Activated CD4-positive, alpha-beta T cell treated with anti-CD3 and anti-CD28 coated beads, Interleukin-2, amount 50 U/mL, for 4 hours (primary cell): ENCODE results near the gene SLIT1.

Experiments used
- DNase-seq, 2 experiments: peaks; one replicate each; pipeline ENCODE4 v3.0.0-alpha.2; 2020

Gene SLIT1

GRCh38 chr10:97138174-97138573, 47.6 kb downstream of the SLIT1 start:
- no peak for DNase-seq

GRCh38 chr10:97136756-97137155, 49.0 kb downstream of the SLIT1 start:
- no peak for DNase-seq

- no peak for DNase-seq
Measured at GRCh38 chr10:97135464-97135863, 50.3 kb downstream of the SLIT1 start.

GRCh38 chr10:97134983-97135382, 50.8 kb downstream of the SLIT1 start:
- DNase-seq, result no peak

- no peak for DNase-seq
Measured at GRCh38 chr10:97134110-97134509, 51.6 kb downstream of the SLIT1 start.

- no peak for DNase-seq
Measured at GRCh38 chr10:97132273-97132672, 53.5 kb downstream of the SLIT1 start.

- DNase-seq, result no peak
Measured at GRCh38 chr10:97131666-97132065, 54.1 kb downstream of the SLIT1 start.

GRCh38 chr10:97131181-97131628, 54.6 kb downstream of the SLIT1 start:
- DNase-seq, result no peak

GRCh38 chr10:97129666-97130065, 56.1 kb downstream of the SLIT1 start:
- no peak for DNase-seq

GRCh38 chr10:97128516-97129154, 57.1 kb downstream of the SLIT1 start:
- no peak for DNase-seq

- DNase-seq, result no peak
Measured at GRCh38 chr10:97128039-97128492, 57.7 kb downstream of the SLIT1 start.

GRCh38 chr10:97127509-97127908, 58.2 kb downstream of the SLIT1 start:
- DNase-seq, result no peak

GRCh38 chr10:97124211-97124610, 61.5 kb downstream of the SLIT1 start:
- no peak for DNase-seq

- no peak for DNase-seq
Measured at GRCh38 chr10:97123765-97124164, 62.0 kb downstream of the SLIT1 start.

- DNase-seq, result no peak
Measured at GRCh38 chr10:97121041-97121440, 64.7 kb downstream of the SLIT1 start.

- no peak for DNase-seq
Measured at GRCh38 chr10:97120370-97120769, 65.4 kb downstream of the SLIT1 start.

- no peak for DNase-seq
Measured at GRCh38 chr10:97119058-97119745, 66.6 kb downstream of the SLIT1 start.

- no peak for DNase-seq
Measured at GRCh38 chr10:97117372-97117771, 68.4 kb downstream of the SLIT1 start.

- no peak for DNase-seq
Measured at GRCh38 chr10:97116462-97117162, 69.1 kb downstream of the SLIT1 start.

GRCh38 chr10:97115846-97116245, 69.9 kb downstream of the SLIT1 start:
- DNase-seq, result no peak

- no peak for DNase-seq
Measured at GRCh38 chr10:97111615-97112014, 74.1 kb downstream of the SLIT1 start.

- no peak for DNase-seq
Measured at GRCh38 chr10:97109547-97109946, 76.2 kb downstream of the SLIT1 start.

- DNase-seq, result no peak
Measured at GRCh38 chr10:97107551-97107950, 78.2 kb downstream of the SLIT1 start.

GRCh38 chr10:97106207-97106606, 79.6 kb downstream of the SLIT1 start:
- DNase-seq, result no peak
